GM18508 (cell line): Measurements from ENCODE around the gene MSH5.

Experiments used
- ATAC-seq: cut with Tn5 transposase; IDR thresholded peaks from one replicate; pipeline ENCODE4 v1.9.1; 2021; ENCODE audit warnings: moderate number of reproducible peaks; ENCODE audit not compliant: insufficient read depth, unreplicated experiment

Gene MSH5

DNA sequence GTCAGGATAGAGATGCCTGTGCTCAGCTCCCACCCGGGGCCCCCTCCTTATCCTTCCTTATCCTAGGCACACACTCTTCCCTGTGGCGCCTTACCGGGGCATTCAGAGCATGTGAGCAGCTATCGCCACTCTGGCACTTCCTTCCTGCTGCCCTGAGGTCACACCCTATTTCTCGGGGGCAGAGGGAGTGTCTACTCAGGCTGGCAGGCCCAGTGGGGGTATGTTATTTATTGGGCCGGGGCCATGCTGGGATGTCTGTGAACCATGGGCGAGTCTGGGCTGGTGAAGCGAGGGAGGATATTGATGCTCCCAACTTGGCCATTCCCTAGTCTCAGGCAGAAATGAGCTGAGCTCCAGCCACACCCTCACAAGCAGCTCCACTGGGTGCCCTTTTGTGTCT lies 28.6 kb upstream of the MSH5 start:
- no peak for ATAC-seq

- ATAC-seq = no peak
Measured at GRCh38 chr6:31712296-31712695, 27.5 kb upstream of the MSH5 start.

- ATAC-seq = no peak
Measured at GRCh38 chr6:31713465-31713864, 26.3 kb upstream of the MSH5 start.

DNA sequence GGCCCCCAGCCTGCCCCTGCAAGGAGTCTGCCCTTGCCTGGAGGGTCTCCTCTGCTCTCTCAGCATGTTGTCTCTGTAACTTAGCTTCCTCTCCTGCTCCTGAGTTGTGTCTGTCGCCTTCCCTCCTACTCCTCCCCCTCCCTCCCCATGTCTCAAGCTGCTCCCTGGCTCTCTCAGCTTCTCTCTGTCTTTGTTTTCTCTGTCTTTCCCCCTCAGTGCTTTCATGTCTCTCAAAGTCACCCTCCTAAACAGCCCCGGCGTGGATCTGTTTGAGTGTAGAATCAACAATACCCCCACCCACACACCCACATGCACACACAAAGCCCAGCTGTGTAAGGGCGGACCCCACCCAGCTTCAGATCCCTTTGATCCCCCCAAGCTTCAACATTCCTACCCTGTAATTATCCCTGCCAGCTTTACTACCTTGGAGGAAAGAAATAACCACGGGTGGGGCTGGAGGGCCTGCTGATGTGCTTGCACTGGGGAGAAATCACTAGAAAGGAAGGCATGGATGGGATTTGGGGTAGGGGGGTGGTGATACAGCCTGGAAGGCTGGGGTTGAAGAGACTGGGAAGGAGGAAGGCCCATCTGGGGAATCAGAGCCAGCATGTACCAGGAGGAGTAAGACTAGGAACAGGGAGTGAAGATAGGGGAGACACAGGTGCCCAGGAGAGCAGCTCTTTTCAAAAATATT lies 25.7 kb upstream of the MSH5 start:
- ATAC-seq = no peak

DNA sequence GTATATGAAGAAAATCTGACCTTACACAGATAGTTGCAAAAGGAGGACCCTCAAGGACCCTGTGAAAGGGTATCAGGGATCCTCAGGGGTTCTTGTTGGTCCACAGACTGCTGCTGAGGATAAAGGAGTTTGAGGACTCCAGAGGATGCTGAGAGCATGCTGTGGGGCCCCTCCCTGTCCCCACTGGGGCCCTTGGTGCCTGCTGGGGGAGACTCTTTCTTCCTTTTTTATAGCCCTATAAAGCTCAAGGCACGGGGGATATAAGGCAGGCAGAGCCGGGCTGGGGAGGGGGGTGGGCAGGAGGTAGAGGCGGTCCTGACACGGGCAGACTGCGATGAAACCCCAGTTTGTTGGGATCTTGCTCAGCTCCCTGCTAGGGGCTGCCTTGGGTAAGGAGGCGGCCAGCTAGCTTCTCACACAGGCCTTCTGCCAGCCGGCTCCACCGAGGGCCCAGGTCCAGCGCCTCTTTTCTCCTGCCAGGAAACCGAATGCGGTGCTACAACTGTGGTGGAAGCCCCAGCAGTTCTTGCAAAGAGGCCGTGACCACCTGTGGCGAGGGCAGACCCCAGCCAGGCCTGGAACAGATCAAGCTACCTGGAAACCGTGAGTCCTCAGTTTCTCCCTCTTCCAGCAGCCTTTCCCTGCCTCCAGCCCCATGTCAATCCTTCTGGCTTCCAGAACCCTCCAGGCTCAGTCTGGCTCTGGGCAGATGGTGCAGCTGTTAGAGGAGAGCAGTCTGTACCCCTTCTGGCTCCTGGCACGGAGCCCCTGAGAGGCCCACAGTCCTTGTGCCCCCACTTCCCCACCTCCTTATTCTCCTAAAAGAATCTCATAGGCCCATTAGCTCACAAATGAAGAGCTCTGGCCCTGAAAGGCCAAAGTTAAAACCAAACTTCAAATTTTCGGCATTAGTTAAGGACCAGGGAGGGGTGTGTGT lies 24.5 kb upstream of the MSH5 start, which contains the start of gene LY6G6D:
Gene LY6G6D, plus strand, starts transcription at position 327 of the 937 bp plus-strand sequence. Its CDS starts 8 bp downstream, at position 335.
- ATAC-seq = no peak

- ATAC-seq = no peak
Measured at GRCh38 chr6:31717499-31718222, 22.1 kb upstream of the MSH5 start.

- no peak for ATAC-seq
Measured at GRCh38 chr6:31718265-31718664, 21.5 kb upstream of the MSH5 start.

- ATAC-seq = no peak
Measured at GRCh38 chr6:31719001-31719400, 20.8 kb upstream of the MSH5 start.

DNA sequence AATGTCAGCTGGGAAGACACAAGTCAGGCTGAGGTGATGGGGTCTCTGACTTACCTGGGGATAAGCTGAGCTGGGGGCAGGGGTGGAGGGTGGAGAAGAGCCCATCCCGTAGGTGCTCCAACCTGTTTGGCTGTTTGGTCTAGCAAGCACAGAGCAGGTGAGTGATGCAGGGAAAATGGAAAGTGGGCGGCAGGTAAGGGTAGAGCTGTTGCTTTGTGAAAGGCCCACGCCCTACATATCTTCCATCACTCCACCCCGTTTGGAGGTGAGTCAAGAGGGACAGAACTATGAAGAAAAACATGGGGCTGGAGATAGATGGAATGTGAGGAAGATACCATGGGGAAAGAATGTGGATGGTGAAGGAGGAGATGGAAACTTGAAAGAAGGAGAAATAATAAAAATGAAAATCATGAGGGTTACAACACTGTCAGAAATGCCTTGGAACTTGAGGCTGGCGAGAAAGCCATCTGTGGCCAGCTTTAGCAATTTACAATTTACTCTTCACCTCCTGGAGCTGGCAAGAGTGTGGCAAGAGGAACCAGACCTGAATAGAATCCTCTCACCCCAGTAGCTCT lies 19.5 kb upstream of the MSH5 start:
- ATAC-seq = no peak

- no peak for ATAC-seq
Measured at GRCh38 chr6:31721351-31722020, 18.3 kb upstream of the MSH5 start, which contains the start of gene LY6G6C. TSS of gene LY6G6C (minus strand) at chr6:31721746. CDS start at chr6:31721679, 67 bp downstream.

- no peak for ATAC-seq
Measured at GRCh38 chr6:31722173-31722572, 17.6 kb upstream of the MSH5 start.

DNA sequence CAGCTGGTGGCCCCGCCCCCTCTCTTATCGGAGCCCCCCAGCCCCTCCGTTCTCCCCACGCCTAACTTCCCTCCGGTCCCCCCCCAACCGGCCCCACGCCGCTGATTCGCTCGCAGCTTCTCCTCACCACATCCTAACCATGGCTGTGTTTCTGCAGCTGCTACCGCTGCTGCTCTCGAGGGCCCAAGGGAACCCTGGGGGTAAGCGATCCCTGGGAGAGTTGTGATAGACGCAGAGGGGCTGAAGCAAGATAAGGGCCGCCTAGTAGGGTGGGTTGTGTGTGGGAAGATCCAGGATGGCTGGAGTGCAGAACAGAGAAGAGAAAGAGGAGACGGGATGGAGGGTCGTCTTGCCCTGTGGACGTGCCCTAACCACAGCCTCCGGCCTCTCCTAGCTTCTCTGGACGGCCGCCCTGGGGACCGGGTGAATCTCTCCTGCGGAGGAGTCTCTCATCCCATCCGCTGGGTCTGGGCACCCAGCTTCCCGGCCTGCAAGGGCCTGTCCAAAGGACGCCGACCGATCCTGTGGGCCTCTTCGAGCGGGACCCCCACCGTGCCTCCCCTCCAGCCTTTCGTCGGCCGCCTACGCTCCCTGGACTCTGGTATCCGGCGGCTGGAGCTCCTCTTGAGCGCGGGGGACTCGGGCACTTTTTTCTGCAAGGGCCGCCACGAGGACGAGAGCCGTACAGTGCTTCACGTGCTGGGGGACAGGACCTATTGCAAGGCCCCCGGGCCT lies 16.4 kb upstream of the MSH5 start, which contains the start of gene MPIG6B:
Gene MPIG6B, plus strand, starts transcription at position 129 of the 735 bp plus-strand sequence. Its CDS starts 11 bp downstream, at position 140.
- ATAC-seq = no peak

DNA sequence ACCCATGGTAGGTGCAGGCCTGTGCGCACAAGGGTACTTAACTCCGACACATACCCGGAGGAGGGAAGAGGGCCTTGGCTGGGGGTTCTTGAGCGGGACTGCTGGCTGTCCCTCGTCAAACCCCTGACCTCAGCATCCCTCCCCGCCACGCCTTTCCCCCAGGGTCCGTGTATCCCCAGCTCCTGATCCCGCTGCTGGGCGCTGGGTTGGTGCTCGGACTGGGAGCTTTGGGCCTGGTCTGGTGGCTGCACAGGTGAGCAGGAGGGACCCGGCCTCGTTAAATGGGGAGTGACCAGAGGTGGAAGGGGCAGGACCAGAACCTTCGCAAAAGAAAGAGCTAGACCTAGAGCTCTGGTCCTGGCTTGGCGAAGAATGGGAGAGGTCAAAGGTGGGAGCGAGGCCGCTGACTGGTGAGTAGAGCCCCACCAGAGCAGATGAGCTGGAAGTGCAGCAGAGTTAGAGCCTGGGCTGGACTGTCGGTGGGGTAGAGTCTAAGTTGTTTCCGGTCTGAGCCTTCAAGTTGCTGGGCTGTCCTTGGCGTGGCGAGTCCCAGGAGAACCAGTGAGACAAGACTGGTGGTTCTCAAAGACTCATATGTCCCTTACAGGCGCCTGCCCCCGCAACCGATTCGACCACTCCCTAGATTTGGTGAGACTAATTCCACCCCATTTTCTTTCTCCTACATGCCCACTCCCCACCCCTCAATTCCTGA lies 15.7 kb upstream of the MSH5 start:
- no peak for ATAC-seq

DNA sequence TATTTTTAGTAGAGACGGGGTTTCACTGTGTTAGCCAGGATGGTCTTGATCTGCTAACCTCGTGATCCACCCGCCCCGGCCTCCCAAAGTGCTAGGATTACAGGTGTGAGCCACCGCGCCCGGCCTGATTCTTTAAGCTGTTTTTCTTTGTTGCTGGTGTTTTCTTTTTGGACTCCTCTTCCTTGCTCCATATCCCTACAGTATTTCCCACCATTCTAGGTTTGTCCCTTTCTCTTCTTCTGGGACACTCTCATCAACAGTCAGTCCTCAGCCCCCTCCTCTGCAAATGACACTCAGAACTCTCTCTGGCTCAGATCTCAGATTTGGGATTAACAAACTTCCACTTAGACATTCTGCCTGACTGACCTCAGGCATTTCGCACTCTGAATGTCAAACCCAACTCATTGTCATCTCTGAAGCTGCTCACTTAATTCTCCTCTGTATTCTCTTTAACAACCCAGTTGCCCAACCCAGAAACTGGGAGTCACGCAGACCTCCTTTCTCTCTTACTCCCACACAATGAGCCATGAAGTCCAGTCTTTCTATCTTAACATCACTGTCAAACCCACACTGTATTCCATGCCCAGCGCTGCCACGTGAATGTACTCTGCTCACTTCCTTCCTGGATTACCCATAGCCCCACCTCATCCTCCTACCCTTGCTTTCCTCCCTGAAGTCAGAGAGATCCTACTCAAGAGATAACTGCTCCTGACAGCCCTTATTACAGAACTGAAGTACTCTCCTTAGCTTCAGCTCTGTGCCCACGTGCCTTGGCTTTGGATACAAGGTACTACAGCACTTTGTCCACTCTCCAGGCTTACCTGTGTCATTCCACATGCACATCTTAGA lies 14.1 kb upstream of the MSH5 start:
- no peak for ATAC-seq

DNA sequence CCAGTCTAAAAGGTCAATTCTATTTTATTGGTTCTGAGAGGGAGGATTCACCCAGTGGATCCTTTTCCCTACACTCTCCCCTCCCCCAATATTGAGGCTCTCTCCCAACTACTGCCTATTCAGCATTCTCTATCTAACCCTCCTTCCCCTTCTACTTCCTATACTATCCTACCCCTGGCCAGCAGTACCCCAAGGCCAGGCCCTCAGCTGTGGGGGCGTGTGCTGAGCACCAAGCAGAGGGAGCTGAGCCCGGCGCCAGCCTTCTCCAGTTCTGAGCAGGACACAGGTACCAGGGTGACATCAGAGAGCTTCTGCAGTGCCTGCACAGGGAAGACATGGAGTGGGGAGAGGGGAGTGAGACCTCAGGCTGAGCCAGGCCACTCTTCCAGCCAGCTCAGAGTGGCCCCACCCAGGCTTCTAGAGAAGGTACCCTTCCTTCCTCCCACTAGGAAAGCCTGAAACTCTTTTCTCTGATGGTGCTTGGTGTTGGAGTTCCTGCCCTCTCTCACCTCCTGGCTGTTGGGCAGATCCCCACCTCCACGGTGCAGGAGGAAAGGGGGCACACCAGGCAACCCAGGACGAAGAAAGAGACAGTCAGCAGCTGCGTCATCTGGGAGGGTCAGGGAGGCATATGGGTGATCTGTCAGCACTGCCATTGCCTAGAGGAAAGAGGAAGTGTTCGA lies 12.6 kb upstream of the MSH5 start:
- no peak for ATAC-seq

GRCh38 chr6:31727717-31728671 lies 11.8 kb upstream of the MSH5 start:
- no peak for ATAC-seq
